ENCODE data around the gene UBE2J2.

DNA sequence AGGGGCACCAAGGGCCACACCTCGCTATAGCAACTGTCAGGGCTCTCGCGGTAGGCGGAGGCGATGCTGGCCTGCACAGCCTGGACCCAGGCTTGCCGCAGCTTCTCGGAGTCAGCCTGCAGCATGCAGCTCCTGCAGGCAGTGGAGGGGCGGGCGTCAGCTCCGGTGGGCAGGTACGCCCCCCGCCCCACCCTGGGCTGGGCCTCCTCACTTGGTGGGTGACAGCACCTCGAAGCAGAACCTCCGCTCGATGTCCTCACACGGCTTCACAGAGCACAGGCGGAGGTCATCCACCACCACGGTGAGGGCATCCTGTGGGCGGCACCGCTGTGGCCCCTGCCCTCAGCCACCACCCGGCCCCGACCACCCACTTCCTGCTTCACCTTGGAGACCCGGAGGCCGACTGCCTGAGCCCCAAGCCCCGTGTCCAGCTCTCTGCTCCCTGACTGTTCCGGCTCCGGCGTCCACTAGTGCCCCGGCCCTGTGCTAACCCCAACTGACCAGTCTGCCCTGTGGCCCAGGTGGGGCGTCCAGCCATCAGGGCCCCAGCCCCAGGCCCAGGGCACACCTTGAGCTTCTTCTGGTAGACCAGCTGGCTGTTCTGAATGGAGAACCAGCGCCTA lies 24.3 kb upstream of the UBE2J2 start:
- TF ChIP-seq, protein P1, sequence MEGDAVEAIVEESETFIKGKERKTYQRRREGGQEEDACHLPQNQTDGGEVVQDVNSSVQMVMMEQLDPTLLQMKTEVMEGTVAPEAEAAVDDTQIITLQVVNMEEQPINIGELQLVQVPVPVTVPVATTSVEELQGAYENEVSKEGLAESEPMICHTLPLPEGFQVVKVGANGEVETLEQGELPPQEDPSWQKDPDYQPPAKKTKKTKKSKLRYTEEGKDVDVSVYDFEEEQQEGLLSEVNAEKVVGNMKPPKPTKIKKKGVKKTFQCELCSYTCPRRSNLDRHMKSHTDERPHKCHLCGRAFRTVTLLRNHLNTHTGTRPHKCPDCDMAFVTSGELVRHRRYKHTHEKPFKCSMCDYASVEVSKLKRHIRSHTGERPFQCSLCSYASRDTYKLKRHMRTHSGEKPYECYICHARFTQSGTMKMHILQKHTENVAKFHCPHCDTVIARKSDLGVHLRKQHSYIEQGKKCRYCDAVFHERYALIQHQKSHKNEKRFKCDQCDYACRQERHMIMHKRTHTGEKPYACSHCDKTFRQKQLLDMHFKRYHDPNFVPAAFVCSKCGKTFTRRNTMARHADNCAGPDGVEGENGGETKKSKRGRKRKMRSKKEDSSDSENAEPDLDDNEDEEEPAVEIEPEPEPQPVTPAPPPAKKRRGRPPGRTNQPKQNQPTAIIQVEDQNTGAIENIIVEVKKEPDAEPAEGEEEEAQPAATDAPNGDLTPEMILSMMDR (IDR thresholded peaks at IDR 0.05; ENCODE audit: extremely low read depth in 1 of 2, insufficient read depth in 1 of 2, low read depth in 1 of 2, low read length in 2 of 2): no peak
- no peak for TF ChIP-seq JUN (IDR thresholded peaks at IDR 0.05; ENCODE audit: borderline replicate concordance, insufficient read depth, insufficient read length, low read depth)
